Loucy (cell line): Measurements from ENCODE around the gene MVD.

Experiments used
- H2AFZ ChIP-seq: fragments of 200-600 bp; sonication (generic); 2 replicates; pipeline ENCODE4 v1.6.0; 2016; ENCODE audit warnings: antibody characterized with exemption, mild to moderate bottlenecking, low read length, moderate library complexity
- H3F3A ChIP-seq: fragments of 200-600 bp; 2 replicates; pipeline ENCODE4 v1.6.0; 2016; ENCODE audit warnings: antibody characterized with exemption, low read depth, mild to moderate bottlenecking
- H3K27me3 ChIP-seq: fragments of 200-600 bp; sonication (generic); 2 replicates; pipeline ENCODE4 v1.6.1; 2014; ENCODE audit warnings: low read length, mild to moderate bottlenecking; ENCODE audit not compliant: insufficient read depth, poor library complexity, severe bottlenecking
- H3K36me3 ChIP-seq: fragments of 200-600 bp; sonication (generic); 2 replicates; pipeline ENCODE4 v1.6.1; 2016; ENCODE audit warnings: low read length; ENCODE audit not compliant: insufficient read depth
- H3K4me1 ChIP-seq: fragments of 200-600 bp; sonication (generic); 2 replicates; pipeline ENCODE4 v1.5.1; 2014; ENCODE audit warnings: low read length, mild to moderate bottlenecking; ENCODE audit not compliant: insufficient read depth, poor library complexity, severe bottlenecking
- H3K4me2 ChIP-seq: fragments of 200-600 bp; sonication (generic); 2 replicates; pipeline ENCODE4 v1.6.0; 2014; ENCODE audit warnings: antibody characterized with exemption, low read length, low read depth, mild to moderate bottlenecking; ENCODE audit not compliant: poor library complexity, severe bottlenecking
- H3K4me3 ChIP-seq: fragments of 200-600 bp; sonication (generic); 2 replicates; pipeline ENCODE4 v1.5.1; 2014; ENCODE audit warnings: low read length, mild to moderate bottlenecking, mixed read lengths; ENCODE audit not compliant: poor library complexity, severe bottlenecking
- H3K79me2 ChIP-seq: fragments of 200-600 bp; sonication (generic); 2 replicates; pipeline ENCODE4 v1.6.1; 2014; ENCODE audit warnings: low read length; ENCODE audit not compliant: insufficient read depth
- H3K9ac ChIP-seq: fragments of 200-600 bp; sonication (generic); 2 replicates; pipeline ENCODE4 v1.6.0; 2014; ENCODE audit warnings: mild to moderate bottlenecking, low read depth, low read length, moderate library complexity; ENCODE audit not compliant: poor library complexity, severe bottlenecking
- H3K9me2 ChIP-seq: fragments of 200-600 bp; sonication (generic); replicated peaks from 2 replicates; pipeline ENCODE4 v1.6.1; 2016; ENCODE audit warnings: low read depth, low read length, mixed read lengths
- H3K9me3 ChIP-seq: fragments of 200-600 bp; sonication (generic); 2 replicates; pipeline ENCODE4 v1.6.1; 2014; ENCODE audit warnings: mild to moderate bottlenecking, antibody characterized with exemption, low read length, low read depth; ENCODE audit not compliant: insufficient read depth
- H4K20me1 ChIP-seq: fragments of 200-600 bp; sonication (generic); 2 replicates; pipeline ENCODE4 v1.6.0; 2014; ENCODE audit warnings: antibody characterized with exemption, low read length, mild to moderate bottlenecking; ENCODE audit not compliant: insufficient read depth, poor library complexity, severe bottlenecking
- EZH2phosphoT487 ChIP-seq: fragments of 200-600 bp; IDR thresholded peaks from 2 replicates; pipeline ENCODE4 v1.6.1; 2018; ENCODE audit warnings: antibody characterized with exemption, mild to moderate bottlenecking, moderate library complexity, borderline replicate concordance
- TF ChIP-seq, protein P1 (sequence below): fragments of 200-600 bp; sonication (generic); conservative IDR thresholded peaks from 2 replicates; pipeline ENCODE4 v1.5.1; 2014; ENCODE audit warnings: mild to moderate bottlenecking, antibody characterized with exemption, low read length

The MVD gene

DNA sequence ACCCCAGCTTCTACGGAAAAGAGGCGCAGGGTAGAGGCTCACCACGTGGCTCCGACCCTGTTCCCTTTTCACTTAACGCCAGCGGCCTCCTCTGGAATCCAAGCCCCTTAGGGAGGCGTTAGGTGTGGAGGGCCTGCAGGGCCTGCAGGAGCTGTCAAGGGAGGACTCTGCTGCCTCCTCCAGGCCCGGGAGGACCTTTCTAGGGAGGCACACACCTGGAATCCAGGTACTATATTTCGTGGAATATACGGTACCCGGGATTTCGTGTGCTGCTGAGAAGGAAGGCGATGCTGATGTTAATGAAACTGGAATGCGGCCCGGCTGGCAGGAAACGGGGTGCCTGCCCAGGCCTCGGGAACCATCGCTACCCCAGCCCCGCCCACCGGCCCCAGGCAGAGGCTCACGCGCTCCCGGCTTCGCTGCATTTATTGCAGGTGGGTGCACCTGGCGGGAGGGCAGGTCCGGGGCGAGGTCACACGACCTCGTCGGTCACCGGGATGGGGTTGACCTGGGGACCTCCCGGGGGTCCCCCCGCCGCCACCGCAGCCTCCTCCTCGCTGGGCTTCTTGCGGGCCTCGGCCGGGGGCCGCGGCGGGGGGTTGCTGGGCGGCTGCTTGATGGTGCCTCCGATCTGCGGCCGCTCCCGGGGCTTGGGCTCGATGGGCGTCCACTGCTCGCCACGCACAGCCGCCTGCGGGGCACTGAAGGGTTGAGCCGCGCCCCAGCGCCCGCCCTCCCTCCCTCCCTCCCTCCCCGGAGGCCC is 19.8 kb downstream of the MVD start:
- Histone ChIP-seq H3K9me2 (no peaks in the 10 kb centered on the region), H3F3A (no peaks in the 10 kb centered on the region), H3K27me3 (no peaks in the 10 kb centered on the region), H3K36me3 (no peaks in the 10 kb centered on the region), H3K4me1 (no peaks in the 10 kb centered on the region), H3K79me2 (peaks cover 3% of the 10 kb centered on the region; the same call in 1 of the 2 replicates), H3K9ac (no peak overlapping the region), H4K20me1 (no peaks in the 10 kb centered on the region), H3K4me2 (no peak overlapping the region), H3K4me3 (no peak overlapping the region), H2AFZ (no peak overlapping the region), H3K9me3 (no peaks in the 10 kb centered on the region)
- TF ChIP-seq, protein P1, sequence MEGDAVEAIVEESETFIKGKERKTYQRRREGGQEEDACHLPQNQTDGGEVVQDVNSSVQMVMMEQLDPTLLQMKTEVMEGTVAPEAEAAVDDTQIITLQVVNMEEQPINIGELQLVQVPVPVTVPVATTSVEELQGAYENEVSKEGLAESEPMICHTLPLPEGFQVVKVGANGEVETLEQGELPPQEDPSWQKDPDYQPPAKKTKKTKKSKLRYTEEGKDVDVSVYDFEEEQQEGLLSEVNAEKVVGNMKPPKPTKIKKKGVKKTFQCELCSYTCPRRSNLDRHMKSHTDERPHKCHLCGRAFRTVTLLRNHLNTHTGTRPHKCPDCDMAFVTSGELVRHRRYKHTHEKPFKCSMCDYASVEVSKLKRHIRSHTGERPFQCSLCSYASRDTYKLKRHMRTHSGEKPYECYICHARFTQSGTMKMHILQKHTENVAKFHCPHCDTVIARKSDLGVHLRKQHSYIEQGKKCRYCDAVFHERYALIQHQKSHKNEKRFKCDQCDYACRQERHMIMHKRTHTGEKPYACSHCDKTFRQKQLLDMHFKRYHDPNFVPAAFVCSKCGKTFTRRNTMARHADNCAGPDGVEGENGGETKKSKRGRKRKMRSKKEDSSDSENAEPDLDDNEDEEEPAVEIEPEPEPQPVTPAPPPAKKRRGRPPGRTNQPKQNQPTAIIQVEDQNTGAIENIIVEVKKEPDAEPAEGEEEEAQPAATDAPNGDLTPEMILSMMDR, result no peak
- no peak for TF ChIP-seq EZH2phosphoT487

DNA sequence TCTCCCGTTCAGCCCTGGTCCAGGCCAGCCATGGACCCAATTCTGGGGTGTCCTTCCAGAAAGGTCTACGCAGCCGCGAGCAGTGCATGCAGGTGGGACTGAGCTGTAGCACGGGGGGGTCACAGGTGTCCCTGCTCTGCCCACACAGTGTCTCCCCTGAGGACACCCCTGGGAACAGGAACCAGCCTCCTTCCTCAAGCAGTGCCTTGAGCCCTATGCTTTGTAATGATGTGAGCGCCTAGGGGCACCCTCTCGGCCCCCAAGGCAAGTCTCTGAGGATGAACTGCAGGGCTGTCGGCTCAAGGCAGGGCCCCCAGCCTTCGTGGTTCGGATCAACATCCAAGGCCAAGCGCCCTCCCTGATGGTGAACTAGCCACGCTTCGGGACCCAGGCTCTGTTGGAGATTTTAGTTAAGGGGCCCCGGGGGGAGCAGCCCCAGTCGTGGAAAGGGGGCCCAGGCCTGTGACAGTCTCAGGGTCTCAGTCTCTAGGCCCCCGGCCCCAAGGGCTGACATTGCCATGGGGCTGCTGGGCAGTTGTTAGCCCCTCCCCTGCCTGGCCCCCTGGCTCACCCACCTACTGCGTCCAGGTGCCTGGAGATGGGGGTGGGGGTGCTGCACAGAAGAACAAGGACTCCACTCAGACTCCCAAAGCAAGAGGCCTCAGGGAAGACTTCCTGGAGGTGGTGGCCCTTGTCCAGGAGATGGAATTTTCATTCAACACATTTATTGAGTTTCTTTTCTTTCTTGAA is 22.2 kb downstream of the MVD start:
- H3K4me1 ChIP-seq, result no peaks in the 10 kb centered on the region
- no peaks in the 10 kb centered on the region for H3K9me3 ChIP-seq
- H3K9ac ChIP-seq, result no peak overlapping the region
- no peaks in the 10 kb centered on the region for H3K27me3 ChIP-seq
- H2AFZ ChIP-seq, result no peak overlapping the region
- TF ChIP-seq, protein P1, result no peak
- TF ChIP-seq EZH2phosphoT487, result no peak
- no peaks in the 10 kb centered on the region for H3K9me2 ChIP-seq
- H4K20me1 ChIP-seq, result no peaks in the 10 kb centered on the region
- no peaks in the 10 kb centered on the region for H3K79me2 ChIP-seq
- no peak overlapping the region for H3K4me2 ChIP-seq
- H3K4me3 ChIP-seq, result no peak overlapping the region
- H3K36me3 ChIP-seq, result no peaks in the 10 kb centered on the region
- H3F3A ChIP-seq, result no peaks in the 10 kb centered on the region

DNA sequence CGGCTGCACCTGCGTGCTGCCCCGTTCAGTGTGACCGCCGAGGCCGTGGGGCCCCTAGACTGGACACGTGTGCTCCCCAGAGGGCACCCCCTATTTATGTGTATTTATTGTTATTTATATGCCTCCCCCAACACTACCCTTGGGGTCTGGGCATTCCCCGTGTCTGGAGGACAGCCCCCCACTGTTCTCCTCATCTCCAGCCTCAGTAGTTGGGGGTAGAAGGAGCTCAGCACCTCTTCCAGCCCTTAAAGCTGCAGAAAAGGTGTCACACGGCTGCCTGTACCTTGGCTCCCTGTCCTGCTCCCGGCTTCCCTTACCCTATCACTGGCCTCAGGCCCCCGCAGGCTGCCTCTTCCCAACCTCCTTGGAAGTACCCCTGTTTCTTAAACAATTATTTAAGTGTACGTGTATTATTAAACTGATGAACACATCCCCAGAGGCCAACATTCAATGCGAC is 22.8 kb downstream of the MVD start:
- H4K20me1 ChIP-seq, result no peaks in the 10 kb centered on the region
- no peaks in the 10 kb centered on the region for H3K9me3 ChIP-seq
- no peaks in the 10 kb centered on the region for H3K79me2 ChIP-seq
- no peaks in the 10 kb centered on the region for H3F3A ChIP-seq
- H3K27me3 ChIP-seq, result no peaks in the 10 kb centered on the region
- H3K4me3 ChIP-seq, result no peak overlapping the region
- H3K36me3 ChIP-seq, result no peaks in the 10 kb centered on the region
- no peaks in the 10 kb centered on the region for H3K4me1 ChIP-seq
- H3K9me2 ChIP-seq, result no peaks in the 10 kb centered on the region
- no peak overlapping the region for H3K9ac ChIP-seq
- TF ChIP-seq, protein P1, result no peak
- TF ChIP-seq EZH2phosphoT487, result no peak
- H2AFZ ChIP-seq, result no peak overlapping the region
- no peak overlapping the region for H3K4me2 ChIP-seq
